Limb (tissue), 2 donors: ENCODE measurements around the gene SCN3B.
"Not testable (repeated sequence)": the region's sequence is repeated elsewhere in the genome, so short reads cannot be mapped to it uniquely, and the experiment has no call there.

ENCODE experiments used
- DNase-seq, 2 donors: peaks; one replicate each; pipeline ENCODE4 v3.0.0-alpha.2; 2016; ENCODE audit errors: extremely low spot score in 2 of 2

The SCN3B gene

GRCh38 chr11:123654566-123655081, at the start of gene SCN3B:
TSS of gene SCN3B (minus strand) at chr11:123654624. CDS start at chr11:123653801, 823 bp downstream.
- DNase-seq, result peak; percentile 73 to 92

GRCh38 chr11:123702696-123703095, 48.3 kb upstream of the SCN3B start:
- no peak for DNase-seq

GRCh38 chr11:123702139-123702538, 47.7 kb upstream of the SCN3B start:
- DNase-seq, result peak in 1 of 2 donors; percentile 45

GRCh38 chr11:123700772-123701171, 46.3 kb upstream of the SCN3B start:
- no peak for DNase-seq

- no peak for DNase-seq
Observed at GRCh38 chr11:123698546-123699127, 44.2 kb upstream of the SCN3B start.

GRCh38 chr11:123696183-123696582, 41.8 kb upstream of the SCN3B start:
- DNase-seq, result no peak

- no peak for DNase-seq
Observed at GRCh38 chr11:123695231-123695630, 40.8 kb upstream of the SCN3B start.

- no peak for DNase-seq
Observed at GRCh38 chr11:123694551-123694950, 40.1 kb upstream of the SCN3B start.

GRCh38 chr11:123692961-123693360, 38.5 kb upstream of the SCN3B start:
- DNase-seq, result no peak

- DNase-seq, result no peak
Observed at GRCh38 chr11:123690485-123690884, 36.1 kb upstream of the SCN3B start.

GRCh38 chr11:123684601-123685000, 30.2 kb upstream of the SCN3B start:
- no peak for DNase-seq

GRCh38 chr11:123683428-123684170, 29.2 kb upstream of the SCN3B start:
- DNase-seq, result no peak

GRCh38 chr11:123682696-123683410, 28.4 kb upstream of the SCN3B start:
- no peak for DNase-seq

GRCh38 chr11:123681030-123681429, 26.6 kb upstream of the SCN3B start:
- no peak for DNase-seq

- DNase-seq, result no peak
Observed at GRCh38 chr11:123678246-123678645, 23.8 kb upstream of the SCN3B start.

- no peak for DNase-seq
Observed at GRCh38 chr11:123677510-123677909, 23.1 kb upstream of the SCN3B start.

- DNase-seq, result no peak
Observed at GRCh38 chr11:123674297-123674696, 19.9 kb upstream of the SCN3B start.

GRCh38 chr11:123672568-123672967, 18.1 kb upstream of the SCN3B start:
- no peak for DNase-seq

GRCh38 chr11:123671534-123671933, 17.1 kb upstream of the SCN3B start:
- DNase-seq, result no peak

GRCh38 chr11:123670081-123670480, 15.7 kb upstream of the SCN3B start:
- no peak for DNase-seq

- DNase-seq, result no peak
Observed at GRCh38 chr11:123665306-123665705, 10.9 kb upstream of the SCN3B start.

- not testable (repeated sequence) for DNase-seq
Observed at GRCh38 chr11:123659965-123660364, 5.5 kb upstream of the SCN3B start.
